DND-41 (cell line): ENCODE data around the gene ANKMY1.

Experiments
- CTCF ChIP-seq: IDR thresholded peaks from 2 replicates; pipeline ENCODE4 v1.5.1; 2012; ENCODE audit warnings: borderline replicate concordance, low read length, moderate library complexity, mild to moderate bottlenecking; ENCODE audit not compliant: poor library complexity, severe bottlenecking; ENCODE audit errors: extremely low read depth
- EZH2 ChIP-seq: IDR thresholded peaks from 3 replicates; pipeline ENCODE4 v1.6.1; 2012; ENCODE audit warnings: borderline replicate concordance, low read depth, mild to moderate bottlenecking, moderate library complexity, low read length, inconsistent platforms; ENCODE audit not compliant: severe bottlenecking

GRCh38 chr2:240563951-240564560 lies 6.3 kb upstream of the ANKMY1 start:
- no peak for TF ChIP-seq CTCF
- TF ChIP-seq EZH2: no peak
